ENCODE measurements around the gene FBLIM1. TPM values are rescaled to one million over a fixed set of nuclear protein-coding genes. Genes with fewer than 3 reads are reported as not detected.

The FBLIM1 gene
- total RNA-seq, 1 donor from 2014 or later, result 198 TPM

DNA sequence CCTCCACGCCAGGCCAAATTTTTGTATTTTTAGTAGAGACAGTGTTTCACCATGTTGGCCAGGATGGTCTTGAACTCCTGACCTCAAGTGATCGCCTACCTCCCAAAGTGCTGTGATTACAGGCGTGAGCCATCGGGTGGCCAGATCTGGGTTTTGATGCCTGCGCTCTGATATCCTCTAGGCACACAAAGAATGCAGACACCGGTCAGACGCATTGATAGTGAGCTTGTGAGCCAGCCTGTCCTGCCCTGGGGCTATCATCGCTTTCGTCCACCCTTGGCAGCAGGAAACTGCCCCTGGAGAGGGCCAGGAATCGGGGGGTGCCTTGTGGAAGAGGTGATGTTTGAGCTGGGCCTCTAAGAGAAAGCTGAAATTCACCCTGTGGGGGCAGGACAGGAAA lies 4.0 kb downstream of the FBLIM1 start:
- H3K36me3 Mint-ChIP-seq (ENCODE audit: low read depth, unreplicated experiment), result peaks cover 33% of the 10 kb centered on the region
- H3K27me3 Mint-ChIP-seq (ENCODE audit: unreplicated experiment), result peaks cover 16% of the 10 kb centered on the region
- H3K4me3 Mint-ChIP-seq (ENCODE audit: unreplicated experiment), result peak overlapping the region; percentile 77
- H3K4me1 Mint-ChIP-seq (ENCODE audit: unreplicated experiment), result peaks cover 33% of the 10 kb centered on the region
- H3K27ac Mint-ChIP-seq (ENCODE audit: unreplicated experiment), result no peak overlapping the region
- no peaks in the 10 kb centered on the region for H3K9me3 Mint-ChIP-seq (ENCODE audit: unreplicated experiment)
- DNase-seq (ENCODE audit: low spot score), result no peak
- TF ChIP-seq, protein P1, sequence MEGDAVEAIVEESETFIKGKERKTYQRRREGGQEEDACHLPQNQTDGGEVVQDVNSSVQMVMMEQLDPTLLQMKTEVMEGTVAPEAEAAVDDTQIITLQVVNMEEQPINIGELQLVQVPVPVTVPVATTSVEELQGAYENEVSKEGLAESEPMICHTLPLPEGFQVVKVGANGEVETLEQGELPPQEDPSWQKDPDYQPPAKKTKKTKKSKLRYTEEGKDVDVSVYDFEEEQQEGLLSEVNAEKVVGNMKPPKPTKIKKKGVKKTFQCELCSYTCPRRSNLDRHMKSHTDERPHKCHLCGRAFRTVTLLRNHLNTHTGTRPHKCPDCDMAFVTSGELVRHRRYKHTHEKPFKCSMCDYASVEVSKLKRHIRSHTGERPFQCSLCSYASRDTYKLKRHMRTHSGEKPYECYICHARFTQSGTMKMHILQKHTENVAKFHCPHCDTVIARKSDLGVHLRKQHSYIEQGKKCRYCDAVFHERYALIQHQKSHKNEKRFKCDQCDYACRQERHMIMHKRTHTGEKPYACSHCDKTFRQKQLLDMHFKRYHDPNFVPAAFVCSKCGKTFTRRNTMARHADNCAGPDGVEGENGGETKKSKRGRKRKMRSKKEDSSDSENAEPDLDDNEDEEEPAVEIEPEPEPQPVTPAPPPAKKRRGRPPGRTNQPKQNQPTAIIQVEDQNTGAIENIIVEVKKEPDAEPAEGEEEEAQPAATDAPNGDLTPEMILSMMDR (IDR thresholded peaks at IDR 0.05; ENCODE audit: unreplicated experiment), result no peak

GRCh38 chr1:15764269-15764764 lies 5.7 kb downstream of the FBLIM1 start:
- TF ChIP-seq, protein P1 (IDR thresholded peaks at IDR 0.05; ENCODE audit: unreplicated experiment), result no peak
- peaks cover 16% of the 10 kb centered on the region for H3K27me3 Mint-ChIP-seq (ENCODE audit: unreplicated experiment)
- peak overlapping the region; percentile 77 for H3K4me3 Mint-ChIP-seq (ENCODE audit: unreplicated experiment)
- H3K4me1 Mint-ChIP-seq (ENCODE audit: unreplicated experiment), result peaks cover 33% of the 10 kb centered on the region
- peaks cover 40% of the 10 kb centered on the region for H3K36me3 Mint-ChIP-seq (ENCODE audit: low read depth, unreplicated experiment)
- H3K27ac Mint-ChIP-seq (ENCODE audit: unreplicated experiment), result peak overlapping the region; percentile 31
- DNase-seq (ENCODE audit: low spot score), result no peak
- H3K9me3 Mint-ChIP-seq (ENCODE audit: unreplicated experiment), result no peaks in the 10 kb centered on the region

GRCh38 chr1:15764890-15765289 lies 6.3 kb downstream of the FBLIM1 start:
- Mint-ChIP-seq H3K4me3 (ENCODE audit: unreplicated experiment) (peak overlapping the region; percentile 56), H3K27ac (ENCODE audit: unreplicated experiment) (no peak overlapping the region), H3K4me1 (ENCODE audit: unreplicated experiment) (peaks cover 33% of the 10 kb centered on the region), H3K9me3 (ENCODE audit: unreplicated experiment) (no peaks in the 10 kb centered on the region), H3K27me3 (ENCODE audit: unreplicated experiment) (peaks cover 16% of the 10 kb centered on the region), H3K36me3 (ENCODE audit: low read depth, unreplicated experiment) (peaks cover 40% of the 10 kb centered on the region)
- DNase-seq (ENCODE audit: low spot score), result no peak
- TF ChIP-seq, protein P1 (IDR thresholded peaks at IDR 0.05; ENCODE audit: unreplicated experiment), result no peak

DNA sequence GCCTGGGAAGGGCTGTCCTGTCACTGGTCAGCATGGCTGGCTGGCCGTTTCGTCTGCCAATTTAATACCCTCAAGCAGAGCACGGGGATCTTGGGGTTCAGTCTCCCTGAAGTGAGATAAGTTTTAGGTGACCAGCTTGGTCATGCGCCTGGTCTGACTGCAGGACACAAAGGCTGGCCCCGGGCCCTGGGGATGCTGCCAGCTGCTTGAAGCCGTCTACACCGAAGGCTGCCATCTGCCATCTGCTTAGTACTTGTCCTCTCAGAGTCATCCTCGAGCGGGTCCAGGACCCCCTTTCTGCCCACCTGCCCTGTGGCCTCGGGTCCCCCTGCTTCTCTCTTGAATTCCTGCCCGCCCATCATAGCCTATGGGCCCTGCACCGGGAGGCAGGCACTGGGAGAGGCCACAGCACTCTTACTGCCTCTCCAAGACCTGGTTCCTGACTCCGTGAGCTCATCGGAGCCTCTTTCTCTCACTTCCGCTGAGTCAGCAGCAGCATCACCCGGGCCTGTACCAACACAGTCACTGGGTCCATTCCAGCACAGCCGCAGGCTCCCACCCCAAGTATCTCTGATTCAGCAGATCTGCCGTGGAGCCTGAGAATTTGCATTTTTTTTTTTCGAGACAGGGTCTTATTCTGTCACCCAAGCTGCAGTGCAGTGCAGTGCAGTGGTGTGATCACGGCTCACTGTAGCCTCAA lies 7.0 kb downstream of the FBLIM1 start:
- H3K36me3 Mint-ChIP-seq (ENCODE audit: low read depth, unreplicated experiment), result peaks cover 44% of the 10 kb centered on the region
- H3K4me3 Mint-ChIP-seq (ENCODE audit: unreplicated experiment), result peak overlapping the region; percentile 56
- TF ChIP-seq, protein P1 (IDR thresholded peaks at IDR 0.05; ENCODE audit: unreplicated experiment), result no peak
- DNase-seq (ENCODE audit: low spot score), result no peak
- H3K9me3 Mint-ChIP-seq (ENCODE audit: unreplicated experiment), result no peaks in the 10 kb centered on the region
- H3K27me3 Mint-ChIP-seq (ENCODE audit: unreplicated experiment), result peaks cover 16% of the 10 kb centered on the region
- peak overlapping the region; percentile 18 for H3K27ac Mint-ChIP-seq (ENCODE audit: unreplicated experiment)
- peaks cover 31% of the 10 kb centered on the region for H3K4me1 Mint-ChIP-seq (ENCODE audit: unreplicated experiment)

- H3K9me3 Mint-ChIP-seq (ENCODE audit: unreplicated experiment), result no peaks in the 10 kb centered on the region
- H3K27me3 Mint-ChIP-seq (ENCODE audit: unreplicated experiment), result peaks cover 10% of the 10 kb centered on the region
- no peak overlapping the region for H3K27ac Mint-ChIP-seq (ENCODE audit: unreplicated experiment)
- H3K36me3 Mint-ChIP-seq (ENCODE audit: low read depth, unreplicated experiment), result peaks cover 48% of the 10 kb centered on the region
- no peak overlapping the region for H3K4me3 Mint-ChIP-seq (ENCODE audit: unreplicated experiment)
- TF ChIP-seq, protein P1 (IDR thresholded peaks at IDR 0.05; ENCODE audit: unreplicated experiment), result no peak
- no peak for DNase-seq (ENCODE audit: low spot score)
- peaks cover 12% of the 10 kb centered on the region for H3K4me1 Mint-ChIP-seq (ENCODE audit: unreplicated experiment)
Observed at GRCh38 chr1:15767941-15768340, 9.3 kb downstream of the FBLIM1 start.
